LNCAP (cell line): ENCODE results near the gene STAC.

Experiments
- CTCF ChIP-seq: fragments of 450-650 bp; IDR thresholded peaks from 2 replicates; pipeline ENCODE4 v1.5.1; 2017; ENCODE audit warnings: mild to moderate bottlenecking

STAC gene

DNA sequence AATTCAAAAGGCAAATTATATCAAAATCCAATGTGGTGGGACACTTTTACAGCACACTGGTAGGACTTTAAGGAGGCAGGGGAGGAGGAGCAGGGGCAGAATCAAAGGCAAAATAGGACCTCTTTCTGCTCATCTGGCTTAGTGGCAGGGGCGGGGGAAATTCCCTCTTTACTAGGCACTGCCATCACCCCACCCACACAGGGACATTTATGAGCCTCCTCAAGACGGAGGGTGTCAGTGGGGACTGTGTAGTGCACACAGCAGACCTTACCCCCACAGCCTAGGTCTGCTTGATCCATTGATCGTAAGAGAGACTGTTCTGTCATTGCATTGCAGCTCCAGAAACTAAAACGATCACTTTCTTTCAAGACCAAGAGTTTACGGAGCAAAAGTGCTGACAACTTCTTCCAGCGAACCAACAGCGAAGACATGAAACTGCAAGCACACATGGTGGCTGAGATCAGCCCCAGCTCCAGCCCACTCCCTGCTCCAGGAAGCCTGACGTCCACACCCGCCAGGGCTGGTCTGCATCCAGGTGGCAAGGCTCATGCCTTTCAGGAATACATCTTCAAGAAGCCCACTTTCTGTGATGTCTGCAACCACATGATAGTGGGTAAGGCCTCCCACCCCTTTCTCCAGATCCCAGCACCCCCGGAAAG is 62.9 kb downstream of the STAC start:
- TF ChIP-seq CTCF, result no peak

GRCh38 chr3:36444909-36445308 is 64.6 kb downstream of the STAC start:
- TF ChIP-seq CTCF, result no peak

DNA sequence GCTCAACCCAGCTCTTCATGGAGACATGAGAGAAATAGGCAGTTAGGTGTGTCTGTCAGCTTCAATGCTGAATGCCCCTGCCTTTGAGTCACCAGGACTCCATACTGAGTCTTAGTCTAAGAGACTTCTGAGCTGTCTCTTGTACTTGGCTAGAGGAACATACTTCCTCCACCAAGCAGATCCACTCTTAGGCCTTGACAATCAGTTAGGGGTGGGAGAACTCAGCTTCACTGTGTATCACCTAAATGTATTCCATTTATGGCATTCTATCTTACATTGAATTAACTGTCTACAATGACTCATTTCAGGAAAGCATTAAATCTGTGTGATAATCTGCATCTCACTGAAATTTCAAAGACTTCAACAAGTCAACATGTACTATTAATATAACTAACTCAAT is 66.0 kb downstream of the STAC start:
- no peak for TF ChIP-seq CTCF

DNA sequence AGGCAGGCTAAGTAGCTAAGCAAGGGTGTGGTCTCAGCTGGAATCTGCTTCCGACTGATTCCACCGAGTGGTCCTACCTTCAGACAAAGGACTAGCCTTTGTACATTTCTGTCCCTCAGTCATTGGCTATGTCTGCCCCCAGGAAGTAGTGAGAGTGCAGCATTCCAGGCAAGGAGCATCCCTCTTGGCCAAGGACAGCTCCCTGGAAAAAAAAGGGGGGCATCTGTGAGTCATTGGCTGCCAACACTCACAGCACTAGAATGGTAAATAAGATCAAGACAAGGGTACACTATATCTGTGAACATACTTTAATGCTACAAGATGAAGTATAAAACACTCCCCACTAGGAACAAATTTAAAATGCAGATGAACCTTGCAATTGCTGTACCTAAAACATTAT is 66.8 kb downstream of the STAC start:
- no peak for TF ChIP-seq CTCF

GRCh38 chr3:36451816-36452215 is 71.5 kb downstream of the STAC start:
- TF ChIP-seq CTCF, result no peak

GRCh38 chr3:36455406-36455805 is 75.1 kb downstream of the STAC start:
- no peak for TF ChIP-seq CTCF

GRCh38 chr3:36456784-36457183 is 76.5 kb downstream of the STAC start:
- TF ChIP-seq CTCF, result no peak

DNA sequence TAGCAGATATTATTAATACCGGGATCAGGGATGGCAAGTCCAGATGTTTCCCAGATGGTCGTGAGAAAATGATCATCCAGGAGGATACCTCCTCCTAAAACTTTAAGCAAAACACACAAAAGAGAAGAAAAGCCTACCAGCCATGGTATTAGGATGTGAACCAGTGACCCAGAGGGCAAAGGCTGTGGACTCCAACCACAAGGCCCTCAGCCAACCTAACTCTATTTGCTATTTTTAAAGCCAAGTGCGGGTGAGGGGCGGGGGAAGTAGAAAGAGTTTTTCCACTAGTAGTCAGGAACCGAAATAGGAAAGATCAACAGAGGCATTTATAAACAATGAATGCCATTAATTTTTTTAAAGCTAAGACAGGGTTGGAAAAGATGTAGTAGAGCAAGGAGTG is 77.4 kb downstream of the STAC start:
- TF ChIP-seq CTCF, result no peak
